Stimulated activated CD8-positive, alpha-beta memory T cell treated with anti-CD3 and anti-CD28 coated beads, Interleukin-2, amount 100 ng/mL, for 48 hours (primary cell): ENCODE data around the gene HDAC7.
"Not testable (repeated sequence)": the region's sequence is repeated elsewhere in the genome, so short reads cannot be mapped to it uniquely, and the experiment has no call there.

ENCODE experiments used
- DNase-seq, 2 donors: peaks; one replicate each; pipeline ENCODE4 v3.0.0-alpha.2; 2020; ENCODE audit warnings: low read depth in 2 of 2

HDAC7 gene

GRCh38 chr12:47849261-47849660, 29.6 kb upstream of the HDAC7 start:
- DNase-seq, result no peak

GRCh38 chr12:47848853-47849252, 29.1 kb upstream of the HDAC7 start:
- no peak for DNase-seq

GRCh38 chr12:47846294-47846996, 26.7 kb upstream of the HDAC7 start:
- DNase-seq, result no peak

GRCh38 chr12:47845081-47845480, 25.4 kb upstream of the HDAC7 start:
- DNase-seq, result no peak

- DNase-seq, result no peak
Measured at GRCh38 chr12:47844264-47845019, 24.7 kb upstream of the HDAC7 start.

- no peak for DNase-seq
Measured at GRCh38 chr12:47843226-47843980, 23.7 kb upstream of the HDAC7 start.

- DNase-seq, result not testable (repeated sequence)
Measured at GRCh38 chr12:47842543-47842942, 22.8 kb upstream of the HDAC7 start.

- DNase-seq, result no peak
Measured at GRCh38 chr12:47841910-47842309, 22.2 kb upstream of the HDAC7 start.

- no peak for DNase-seq
Measured at GRCh38 chr12:47841501-47841900, 21.8 kb upstream of the HDAC7 start.

GRCh38 chr12:47840571-47840970, 20.9 kb upstream of the HDAC7 start:
- DNase-seq, result no peak

- DNase-seq, result no peak
Measured at GRCh38 chr12:47839214-47839876, 19.6 kb upstream of the HDAC7 start.

GRCh38 chr12:47838286-47838931, 18.7 kb upstream of the HDAC7 start:
- DNase-seq, result no peak

GRCh38 chr12:47837190-47838171, 17.8 kb upstream of the HDAC7 start:
- peak in 1 of 2 donors; percentile 48 for DNase-seq

- DNase-seq, result no peak
Measured at GRCh38 chr12:47835831-47836155, 16.1 kb upstream of the HDAC7 start.

GRCh38 chr12:47835006-47835830, 15.5 kb upstream of the HDAC7 start:
- DNase-seq, result no peak

GRCh38 chr12:47834199-47834903, 14.6 kb upstream of the HDAC7 start:
- no peak for DNase-seq

- DNase-seq, result no peak
Measured at GRCh38 chr12:47833591-47834012, 13.9 kb upstream of the HDAC7 start.

- peak; percentile 69 to 75 for DNase-seq
Measured at GRCh38 chr12:47832263-47832933, 12.7 kb upstream of the HDAC7 start.
